GM21381 (cell line): ENCODE measurements around the gene CCSER1.
"Not testable (repeated sequence)": the region's sequence is repeated elsewhere in the genome, so short reads cannot be mapped to it uniquely, and the experiment has no call there.

ENCODE experiments used
- ATAC-seq: cut with Tn5 transposase; IDR thresholded peaks from one replicate; pipeline ENCODE4 v1.9.1; 2021; ENCODE audit warnings: mild to moderate bottlenecking, moderate library complexity; ENCODE audit not compliant: unreplicated experiment

The CCSER1 gene

GRCh38 chr4:91226867-91227266 lies 1099.7 kb downstream of the CCSER1 start:
- no peak for ATAC-seq

GRCh38 chr4:91228659-91229058 lies 1101.5 kb downstream of the CCSER1 start:
- ATAC-seq = no peak

GRCh38 chr4:91233164-91233563 lies 1106.0 kb downstream of the CCSER1 start:
- ATAC-seq = no peak

GRCh38 chr4:91243132-91243531 lies 1115.9 kb downstream of the CCSER1 start:
- ATAC-seq = no peak

- no peak for ATAC-seq
Observed at GRCh38 chr4:91256043-91256442, 1128.8 kb downstream of the CCSER1 start.

GRCh38 chr4:91256751-91257150 lies 1129.6 kb downstream of the CCSER1 start:
- ATAC-seq = no peak

- ATAC-seq = no peak
Observed at GRCh38 chr4:91257721-91258120, 1130.5 kb downstream of the CCSER1 start.

- ATAC-seq = no peak
Observed at GRCh38 chr4:91258326-91258725, 1131.1 kb downstream of the CCSER1 start.

GRCh38 chr4:91267543-91267942 lies 1140.3 kb downstream of the CCSER1 start:
- no peak for ATAC-seq

GRCh38 chr4:91268481-91268880 lies 1141.3 kb downstream of the CCSER1 start:
- not testable (repeated sequence) for ATAC-seq

GRCh38 chr4:91268913-91269312 lies 1141.7 kb downstream of the CCSER1 start:
- ATAC-seq = no peak

GRCh38 chr4:91279899-91280298 lies 1152.7 kb downstream of the CCSER1 start:
- no peak for ATAC-seq

- no peak for ATAC-seq
Observed at GRCh38 chr4:91280551-91281290, 1153.5 kb downstream of the CCSER1 start.

- no peak for ATAC-seq
Observed at GRCh38 chr4:91282217-91282616, 1155.0 kb downstream of the CCSER1 start.

GRCh38 chr4:91283726-91284230 lies 1156.6 kb downstream of the CCSER1 start:
- no peak for ATAC-seq

- ATAC-seq = no peak
Observed at GRCh38 chr4:91284480-91284879, 1157.3 kb downstream of the CCSER1 start.

- ATAC-seq = no peak
Observed at GRCh38 chr4:91285487-91285886, 1158.3 kb downstream of the CCSER1 start.

GRCh38 chr4:91288702-91289311 lies 1161.6 kb downstream of the CCSER1 start:
- no peak for ATAC-seq

- ATAC-seq = no peak
Observed at GRCh38 chr4:91298156-91298700, 1171.0 kb downstream of the CCSER1 start.

GRCh38 chr4:91298824-91299223 lies 1171.6 kb downstream of the CCSER1 start:
- no peak for ATAC-seq

- no peak for ATAC-seq
Observed at GRCh38 chr4:91302120-91302519, 1174.9 kb downstream of the CCSER1 start.

- no peak for ATAC-seq
Observed at GRCh38 chr4:91304292-91304691, 1177.1 kb downstream of the CCSER1 start.
